Stimulated activated CD8-positive, alpha-beta memory T cell treated with anti-CD3 and anti-CD28 coated beads, Interleukin-4, amount 100 ng/mL, for 48 hours (primary cell): ENCODE measurements around the gene FOXJ1.

Experiments used
- DNase-seq: peaks from one replicate; pipeline ENCODE4 v3.0.0-alpha.2; 2020

Gene FOXJ1

DNA sequence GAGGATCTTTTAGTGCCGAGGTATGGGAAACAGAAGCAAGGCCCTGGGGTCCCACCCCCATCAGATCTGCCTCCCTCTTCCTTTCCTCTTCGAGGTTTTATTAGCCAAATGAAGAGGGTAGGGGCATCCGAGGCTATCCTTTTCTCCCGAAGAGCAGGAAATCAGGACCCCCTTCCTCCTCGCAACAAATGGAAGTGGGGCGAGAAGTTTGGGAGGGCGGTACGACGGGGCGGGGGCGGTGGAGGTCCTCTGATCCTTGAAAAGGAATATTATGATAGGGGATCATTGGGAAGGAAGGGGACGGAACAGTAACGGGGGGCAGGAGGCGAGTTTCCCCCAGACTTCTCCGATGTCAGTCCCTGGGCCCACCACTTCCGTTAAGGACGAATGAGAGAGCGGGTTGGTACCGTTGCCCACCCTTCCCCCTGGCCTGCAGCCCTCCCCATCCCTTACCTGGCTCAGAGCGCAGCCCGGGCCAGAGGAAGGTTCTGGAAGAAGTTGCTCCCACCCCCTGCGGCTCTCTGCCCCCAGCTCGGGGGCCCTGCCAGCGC lies 309 bp downstream of the FOXJ1 start:
- DNase-seq: no peak

GRCh38 chr17:76139801-76140660 lies 1.0 kb downstream of the FOXJ1 start:
- peak; percentile 64 for DNase-seq

DNA sequence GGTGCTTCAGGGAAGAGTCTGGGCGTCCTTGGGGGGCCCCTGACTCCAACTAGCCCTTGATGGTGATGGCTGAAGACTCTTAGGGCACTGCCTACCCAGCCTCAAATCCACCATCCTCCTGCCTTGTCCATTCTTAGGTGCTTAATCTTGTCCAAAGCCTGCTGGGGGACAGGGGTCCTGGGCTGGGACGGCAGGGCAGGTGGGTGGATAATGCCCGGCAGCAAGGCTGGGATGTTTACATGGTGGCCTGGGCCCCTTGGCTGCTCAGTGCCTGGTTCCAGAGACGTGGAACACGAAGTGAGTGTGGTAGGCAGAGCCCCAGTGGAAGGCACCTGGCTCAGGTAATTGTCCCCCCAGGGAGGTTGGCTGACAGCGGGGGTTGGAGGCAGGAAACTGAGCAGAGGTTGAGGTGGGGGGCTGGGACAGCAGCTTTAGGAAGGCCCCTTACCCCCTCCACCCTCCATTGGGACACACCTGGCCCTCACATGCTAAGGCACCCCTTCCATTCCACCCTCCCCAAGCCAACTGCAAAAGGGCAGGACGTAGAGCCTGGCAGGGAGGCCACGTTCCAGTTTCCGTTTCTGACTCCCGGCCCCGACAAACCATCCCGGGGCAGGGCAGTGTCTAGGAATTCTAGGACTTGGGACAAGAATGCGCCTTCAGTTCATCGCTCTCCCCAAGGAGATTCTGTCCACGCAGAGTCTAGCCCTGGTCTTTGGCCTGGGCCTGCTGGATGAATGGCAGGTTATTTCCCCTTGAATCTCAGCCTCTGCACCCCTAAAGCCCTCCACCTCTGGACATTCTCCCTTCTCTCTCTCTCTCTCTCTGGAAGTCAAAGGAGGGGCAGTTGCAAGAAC lies 1.9 kb downstream of the FOXJ1 start:
- DNase-seq: no peak

- no peak for DNase-seq
These were observed 2.7 kb downstream of the FOXJ1 start for GRCh38 chr17:76138234-76138895.

DNA sequence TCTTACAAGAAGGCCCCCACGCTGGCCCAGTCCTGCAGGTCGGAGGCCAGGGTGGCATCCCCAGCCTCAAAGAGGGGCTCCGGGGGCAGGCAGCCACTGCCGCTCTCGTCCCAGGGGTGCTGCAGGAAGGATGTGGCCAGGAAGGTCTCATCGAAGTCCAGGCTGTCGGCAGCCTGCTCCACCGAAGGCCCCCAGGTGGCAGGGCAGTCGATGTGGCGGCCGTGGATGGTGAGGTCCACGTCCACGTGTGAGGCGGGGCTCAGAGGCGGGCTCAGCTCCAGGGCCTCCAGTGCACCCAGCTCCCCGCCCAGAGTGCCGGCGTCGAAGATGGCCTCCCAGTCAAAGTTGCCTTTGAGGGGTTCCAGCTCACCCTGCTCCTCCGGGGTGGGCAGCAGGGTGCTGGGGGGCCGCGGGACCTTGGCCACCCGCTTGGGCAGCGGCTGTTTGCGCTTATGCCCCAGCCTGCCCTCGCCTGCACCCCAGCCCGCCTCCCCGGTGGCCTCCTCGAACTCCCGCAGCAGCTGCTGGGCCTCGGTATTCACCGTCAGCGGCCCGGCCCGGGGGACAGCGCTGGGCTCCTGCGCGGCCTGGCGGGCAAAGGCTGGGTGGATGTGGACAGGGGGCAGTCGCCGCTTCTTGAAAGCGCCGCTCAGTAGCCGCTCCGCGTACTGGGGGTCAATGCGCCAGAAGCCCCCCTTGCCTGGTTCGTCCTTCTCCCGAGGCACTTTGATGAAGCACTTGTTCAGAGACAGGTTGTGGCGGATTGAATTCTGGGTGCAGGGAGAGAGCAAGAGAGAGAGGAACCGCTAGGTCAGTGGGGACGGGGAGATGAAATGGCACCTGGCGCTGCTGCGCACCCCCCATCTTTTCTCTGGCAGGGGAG lies 3.5 kb downstream of the FOXJ1 start:
- no peak for DNase-seq

GRCh38 chr17:76137001-76137350 lies 4.1 kb downstream of the FOXJ1 start:
- no peak for DNase-seq

- no peak for DNase-seq
These were observed 4.6 kb downstream of the FOXJ1 start for GRCh38 chr17:76136276-76137000.

GRCh38 chr17:76135810-76136188 lies 5.2 kb downstream of the FOXJ1 start:
- no peak for DNase-seq

GRCh38 chr17:76134911-76135809 lies 5.9 kb downstream of the FOXJ1 start:
- DNase-seq: no peak

DNA sequence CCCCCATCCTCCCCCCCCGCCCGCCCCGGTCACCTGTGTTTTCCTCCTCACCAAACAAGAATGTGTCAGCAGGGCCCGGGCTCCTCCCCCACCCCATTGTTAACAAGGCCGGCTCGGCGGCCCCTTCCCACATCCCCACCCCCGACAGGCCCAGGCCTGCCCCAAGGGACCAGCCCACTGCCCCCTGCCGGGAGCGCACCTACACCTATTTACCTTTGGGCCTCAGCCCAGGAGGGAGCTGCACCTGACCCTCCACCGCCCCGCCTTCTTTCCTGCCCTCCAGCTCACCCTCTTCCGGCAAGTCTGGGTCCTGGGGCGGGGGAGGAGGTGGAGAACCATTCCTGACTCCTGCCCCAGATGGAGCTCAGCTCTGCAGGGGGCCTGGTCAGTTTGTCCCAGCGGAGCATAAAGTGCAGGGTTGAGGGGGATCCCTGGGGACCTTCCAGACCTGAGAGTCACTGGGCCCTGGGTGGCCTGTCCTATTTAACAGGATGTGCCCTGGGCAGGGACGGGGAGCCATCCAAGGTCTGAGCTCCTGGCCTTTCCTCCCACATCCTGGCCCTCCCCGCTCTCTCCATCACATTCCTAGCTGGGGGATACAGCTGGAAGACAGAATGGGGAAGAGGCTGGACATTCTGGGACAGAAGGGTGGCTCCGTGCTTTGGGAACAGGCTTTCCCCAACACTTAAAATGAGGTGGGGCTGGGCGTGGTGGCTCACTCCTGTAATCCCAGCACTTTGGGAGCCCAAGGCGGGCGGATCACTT lies 8.3 kb downstream of the FOXJ1 start:
- DNase-seq: no peak

- DNase-seq: no peak
These were observed 9.1 kb downstream of the FOXJ1 start for GRCh38 chr17:76131692-76132573.

DNA sequence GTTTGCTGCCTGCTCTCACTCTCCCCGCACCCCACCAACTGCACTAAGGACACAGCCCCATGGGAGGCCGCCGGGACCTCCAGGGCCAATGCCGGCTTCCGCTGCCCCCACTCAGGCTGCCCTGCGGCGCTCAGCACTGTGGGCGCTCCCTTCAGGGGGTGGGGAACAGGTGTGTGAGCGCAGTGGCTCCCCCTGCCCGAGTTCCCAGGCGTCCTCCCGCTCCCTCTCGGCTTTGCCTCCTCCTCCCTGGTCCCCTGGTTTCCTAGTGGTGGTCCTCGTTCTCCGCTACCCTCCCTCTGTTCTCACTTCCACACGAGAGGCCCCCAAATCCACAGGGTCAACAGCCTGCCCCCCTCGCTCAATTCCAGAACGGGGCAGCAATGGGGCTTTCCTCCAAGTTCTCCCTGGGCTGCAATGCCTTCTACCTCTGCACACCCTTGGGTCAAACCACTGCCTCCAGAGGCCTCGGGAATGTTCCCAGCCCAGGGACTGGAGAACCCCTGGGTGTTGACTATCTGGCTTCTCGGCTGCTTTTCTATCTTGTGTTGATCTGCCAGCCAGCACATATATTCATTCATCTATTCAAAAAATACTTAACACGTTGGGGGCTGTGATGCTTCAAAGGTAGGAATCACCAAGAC lies 9.9 kb downstream of the FOXJ1 start:
- no peak for DNase-seq

GRCh38 chr17:76130473-76130872 lies 10.6 kb downstream of the FOXJ1 start:
- no peak for DNase-seq

DNA sequence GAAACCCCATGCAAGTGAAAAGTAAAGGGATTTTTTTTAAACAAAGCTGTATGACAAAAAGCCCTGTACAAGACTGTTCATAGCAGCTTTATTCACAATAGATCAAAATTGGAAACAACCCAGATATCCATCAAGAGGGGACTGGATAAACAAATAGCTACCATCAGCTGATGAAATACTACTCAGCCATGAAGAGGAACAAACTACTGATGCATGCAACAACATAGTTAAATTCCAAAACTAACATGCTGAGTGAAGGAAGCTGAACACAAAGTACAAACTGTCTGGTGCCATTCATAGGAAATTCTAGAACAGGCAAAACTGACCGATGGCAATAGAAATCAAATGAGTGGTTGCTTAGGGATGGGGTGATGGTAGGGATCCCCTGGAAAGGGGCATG lies 15.1 kb downstream of the FOXJ1 start:
- no peak for DNase-seq

GRCh38 chr17:76125391-76125675 lies 15.7 kb downstream of the FOXJ1 start:
- DNase-seq: no peak

- DNase-seq: no peak
These were observed 16.3 kb downstream of the FOXJ1 start for GRCh38 chr17:76124582-76125390.
